GM12873 (cell line): ENCODE measurements around the gene NR1H2.

Experiments
- TF ChIP-seq, protein P1 (sequence below): IDR thresholded peaks from 2 replicates; pipeline ENCODE4 v1.5.1; 2012; ENCODE audit warnings: low read depth, mild to moderate bottlenecking, moderate library complexity, low read length, control low read depth; ENCODE audit not compliant: insufficient read depth; ENCODE audit errors: missing control alignments

Gene NR1H2

DNA sequence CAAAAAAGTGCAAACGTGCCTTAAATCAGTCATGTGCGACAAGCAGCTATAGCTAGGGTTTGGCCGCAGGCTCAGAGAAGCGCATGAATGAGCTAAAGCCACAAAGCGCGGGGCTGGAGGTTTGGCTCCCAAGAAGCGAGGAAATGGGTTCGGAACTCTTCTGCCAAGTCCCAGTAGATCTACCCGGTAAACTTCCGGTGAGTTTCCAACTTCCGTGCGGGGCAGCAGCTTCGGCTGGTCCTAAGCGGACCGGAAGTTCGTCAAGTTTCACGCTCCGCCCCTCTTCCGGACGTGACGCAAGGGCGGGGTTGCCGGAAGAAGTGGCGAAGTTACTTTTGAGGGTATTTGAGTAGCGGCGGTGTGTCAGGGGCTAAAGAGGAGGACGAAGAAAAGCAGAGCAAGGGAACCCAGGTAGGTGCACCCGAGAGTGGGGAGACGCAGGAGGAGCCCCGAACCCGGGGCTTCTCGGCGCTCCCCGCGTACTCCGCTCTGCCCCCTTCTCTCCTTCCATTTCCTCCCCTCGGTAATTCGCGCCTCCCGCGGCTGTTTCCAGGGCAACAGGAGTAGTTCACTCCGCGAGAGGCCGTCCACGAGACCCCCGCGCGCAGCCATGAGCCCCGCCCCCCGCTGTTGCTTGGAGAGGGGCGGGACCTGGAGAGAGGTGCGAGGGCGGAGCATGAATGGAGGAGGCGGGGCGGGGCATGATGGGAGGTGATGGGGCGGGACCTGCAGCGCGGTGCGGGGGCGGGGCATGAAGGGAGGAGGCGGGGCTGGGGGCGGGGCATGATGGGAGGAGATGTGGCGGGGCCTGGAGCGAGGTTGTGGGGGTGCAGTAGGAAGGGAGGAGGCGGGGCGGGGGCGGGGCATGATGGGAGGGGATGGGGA lies at the start of gene NR1H2:
Gene NR1H2, plus strand, starts transcription at position 292 of the 885 bp plus-strand sequence. CDS start 1,149 bp downstream, outside the sequence.
- TF ChIP-seq, protein P1, sequence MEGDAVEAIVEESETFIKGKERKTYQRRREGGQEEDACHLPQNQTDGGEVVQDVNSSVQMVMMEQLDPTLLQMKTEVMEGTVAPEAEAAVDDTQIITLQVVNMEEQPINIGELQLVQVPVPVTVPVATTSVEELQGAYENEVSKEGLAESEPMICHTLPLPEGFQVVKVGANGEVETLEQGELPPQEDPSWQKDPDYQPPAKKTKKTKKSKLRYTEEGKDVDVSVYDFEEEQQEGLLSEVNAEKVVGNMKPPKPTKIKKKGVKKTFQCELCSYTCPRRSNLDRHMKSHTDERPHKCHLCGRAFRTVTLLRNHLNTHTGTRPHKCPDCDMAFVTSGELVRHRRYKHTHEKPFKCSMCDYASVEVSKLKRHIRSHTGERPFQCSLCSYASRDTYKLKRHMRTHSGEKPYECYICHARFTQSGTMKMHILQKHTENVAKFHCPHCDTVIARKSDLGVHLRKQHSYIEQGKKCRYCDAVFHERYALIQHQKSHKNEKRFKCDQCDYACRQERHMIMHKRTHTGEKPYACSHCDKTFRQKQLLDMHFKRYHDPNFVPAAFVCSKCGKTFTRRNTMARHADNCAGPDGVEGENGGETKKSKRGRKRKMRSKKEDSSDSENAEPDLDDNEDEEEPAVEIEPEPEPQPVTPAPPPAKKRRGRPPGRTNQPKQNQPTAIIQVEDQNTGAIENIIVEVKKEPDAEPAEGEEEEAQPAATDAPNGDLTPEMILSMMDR = no peak

DNA sequence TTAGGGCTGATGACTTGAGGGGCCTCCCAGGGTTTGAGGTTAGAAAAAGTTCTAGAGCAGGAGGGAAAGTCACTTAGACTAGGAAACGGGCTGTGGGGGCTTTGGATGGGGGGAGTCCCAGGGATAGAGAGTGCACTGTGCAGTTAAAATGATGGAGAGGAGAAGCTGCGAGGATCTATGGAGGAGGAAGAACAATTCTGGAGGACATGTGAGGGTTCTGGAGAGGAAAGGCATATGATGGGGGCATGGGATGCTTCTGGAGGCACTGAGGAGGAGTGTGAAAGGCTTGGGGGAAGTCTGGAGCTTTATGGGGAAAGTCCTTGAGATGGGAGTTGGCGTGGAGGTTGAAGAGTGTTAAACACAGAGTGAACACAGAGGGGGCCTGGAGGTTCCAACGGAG lies 49.2 kb upstream of the NR1H2 start:
- TF ChIP-seq, protein P1 = no peak

DNA sequence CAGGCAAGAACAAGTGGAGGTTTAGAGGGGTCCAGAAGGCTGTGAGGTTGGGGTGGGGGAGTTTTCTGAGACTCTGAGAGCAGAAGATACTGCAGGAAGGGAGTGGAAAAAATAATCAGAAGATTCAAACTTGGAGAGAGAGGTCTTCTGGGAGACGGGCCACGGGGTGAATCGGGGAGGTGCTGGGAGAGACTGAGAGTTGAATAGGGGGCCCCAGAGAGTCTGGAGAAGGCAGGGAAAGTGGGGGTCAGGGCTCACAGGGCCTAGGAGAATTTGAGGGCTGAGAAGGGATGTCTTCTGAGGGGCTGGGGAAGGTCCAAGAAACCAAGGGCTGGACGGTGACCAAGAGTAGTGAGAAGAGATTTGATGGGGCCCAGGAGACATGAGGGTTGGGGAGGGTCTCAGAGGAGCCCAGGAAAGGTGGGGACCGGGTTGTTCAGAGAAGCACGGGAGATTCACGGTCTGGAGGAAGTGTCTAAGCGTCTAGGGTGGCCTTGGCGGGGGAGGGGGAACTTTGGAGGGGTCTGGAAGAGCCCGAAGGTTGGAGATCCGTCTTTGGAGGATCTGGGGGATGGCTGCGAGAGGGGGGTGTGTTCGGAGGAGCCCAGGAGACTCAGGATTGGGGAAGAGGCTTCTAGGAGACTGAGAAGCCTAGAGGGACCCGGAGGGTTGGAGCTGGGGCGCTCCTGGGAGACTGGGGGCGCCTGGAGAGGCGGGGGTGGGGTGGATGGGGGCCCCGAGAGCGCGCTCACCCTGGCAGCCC lies 48.6 kb upstream of the NR1H2 start:
- TF ChIP-seq, protein P1 = no peak

DNA sequence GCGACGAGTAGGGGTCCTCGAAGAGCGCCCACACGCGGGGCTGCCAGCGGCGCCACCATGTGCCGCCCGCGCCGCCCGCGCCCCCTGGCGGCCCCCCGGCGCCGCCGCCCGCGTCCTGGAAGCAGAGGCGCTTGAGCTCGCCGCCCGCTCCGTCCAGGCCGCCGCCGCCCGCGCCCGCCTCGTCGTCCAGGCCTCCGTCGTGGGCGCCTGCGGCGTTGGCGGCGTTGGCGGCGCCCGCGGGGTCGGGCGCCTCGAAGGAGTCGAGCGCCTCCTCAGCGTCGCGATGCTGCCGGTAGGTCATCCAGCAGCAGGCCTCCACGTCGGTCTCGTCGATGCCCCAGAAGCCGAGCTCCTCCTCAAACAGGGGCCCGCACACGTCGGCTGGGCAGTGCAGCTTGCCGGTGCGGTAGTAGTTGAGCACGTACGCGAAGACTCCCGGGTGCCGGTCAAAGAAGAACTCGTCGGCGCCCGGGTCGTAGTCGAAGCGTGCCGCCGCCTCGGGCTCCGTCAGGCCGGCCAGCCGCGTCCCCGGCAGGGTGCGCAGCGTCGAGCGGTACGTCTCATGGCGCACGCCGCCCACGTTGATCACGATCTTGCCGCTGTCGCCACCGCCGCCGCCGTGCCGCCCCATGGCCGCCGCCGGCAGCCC lies 47.9 kb upstream of the NR1H2 start:
- TF ChIP-seq, protein P1 = peak; percentile 20

DNA sequence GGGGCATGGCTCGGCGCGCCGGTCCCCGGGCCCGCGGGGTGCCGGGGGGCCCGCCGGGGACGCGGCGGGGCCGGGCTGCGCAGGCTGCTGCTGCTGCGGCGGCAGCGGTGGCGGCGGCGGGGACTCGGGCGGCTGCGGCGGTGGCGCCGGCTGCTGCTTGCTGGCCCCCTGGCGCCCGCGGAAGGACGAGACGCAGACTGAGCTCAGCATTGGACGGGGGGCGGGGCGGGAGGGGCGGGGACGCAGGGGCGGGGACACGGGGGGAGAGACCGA lies 47.4 kb upstream of the NR1H2 start:
- TF ChIP-seq, protein P1 = no peak

DNA sequence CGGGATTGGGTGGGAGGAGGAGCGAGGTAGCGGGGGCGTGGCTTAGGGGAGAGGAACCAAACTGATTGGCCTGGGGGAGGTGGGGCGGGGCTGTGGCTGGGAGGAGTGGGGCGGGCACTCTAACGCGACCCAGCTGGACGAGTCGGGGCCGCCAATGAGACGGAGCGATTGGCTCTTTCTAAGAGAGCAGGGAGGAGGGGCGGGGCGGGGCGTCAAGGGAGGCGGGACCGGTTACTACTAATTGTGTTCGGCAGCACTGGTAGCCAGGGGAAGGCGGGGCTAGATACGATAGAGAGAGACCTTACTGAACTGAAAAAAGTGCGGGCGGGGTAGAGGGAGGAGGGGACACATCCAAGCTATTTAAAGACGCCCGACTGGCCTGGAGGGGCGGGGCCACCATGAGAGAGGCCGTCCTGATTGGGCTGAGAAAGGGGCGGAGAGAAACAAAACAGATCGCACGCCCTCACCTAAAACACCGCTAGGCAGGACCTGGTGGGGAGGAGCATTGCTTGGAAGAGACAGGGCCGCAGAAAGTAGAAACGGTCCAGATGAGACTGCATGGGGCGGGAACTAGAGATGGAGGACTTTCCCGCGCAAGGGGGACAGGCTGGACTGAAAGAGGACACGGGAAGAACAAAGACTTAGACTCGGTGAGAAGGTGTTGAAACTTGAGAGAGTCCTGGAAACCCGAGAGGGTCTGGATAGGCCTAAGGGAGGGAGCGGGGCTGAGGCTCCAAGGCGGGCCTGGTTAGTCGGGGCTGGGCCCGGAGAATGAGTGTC lies 46.9 kb upstream of the NR1H2 start, which contains the start of gene KCNC3:
Gene KCNC3, minus strand, starts transcription at position 232 of the 780 bp plus-strand sequence. CDS start 295 bp downstream, outside the sequence.
- TF ChIP-seq, protein P1 = no peak
